OCI-LY3 (cell line): ENCODE measurements around the gene C21orf91.

ENCODE experiments used
- H2AFZ ChIP-seq: fragments of 200-600, 300-600 bp; shearing (Covaris generic); 2 replicates; pipeline ENCODE4 v1.6.0; 2014; ENCODE audit warnings: antibody characterized with exemption, low read depth, low read length
- H3K27ac ChIP-seq: fragments of 200-600, 300-600 bp; sonication (generic); 2 replicates; pipeline ENCODE4 v1.5.1; 2014; ENCODE audit warnings: mild to moderate bottlenecking, low read length, moderate library complexity, mixed read lengths
- H3K27me3 ChIP-seq: fragments of 200-600, 300-600 bp; sonication (generic); 2 replicates; pipeline ENCODE4 v1.6.1; 2014; ENCODE audit warnings: low read depth, low read length, mixed read lengths
- H3K36me3 ChIP-seq: fragments of 200-600, 300-600 bp; sonication (generic); replicated peaks from 2 replicates; pipeline ENCODE3; 2014; ENCODE audit warnings: low read depth, low read length, mixed read lengths
- H3K4me1 ChIP-seq: fragments of 300-600, 200-600 bp; sonication (generic); 2 replicates; pipeline ENCODE4 v1.6.1; 2014; ENCODE audit warnings: low read length, mixed read lengths
- H3K4me2 ChIP-seq: fragments of 200-600, 300-600 bp; sonication (generic); 2 replicates; pipeline ENCODE4 v1.6.1; 2014; ENCODE audit warnings: low read length, mixed read lengths
- H3K4me3 ChIP-seq: fragments of 300-600, 200-600 bp; sonication (generic); 2 replicates; pipeline ENCODE4 v1.5.1; 2014; ENCODE audit warnings: antibody characterized with exemption, mild to moderate bottlenecking, low read length, moderate library complexity
- H3K79me2 ChIP-seq: fragments of 300-600, 200-600 bp; shearing (Covaris generic); 2 replicates; pipeline ENCODE4 v1.6.1; 2014; ENCODE audit warnings: mild to moderate bottlenecking, low read length, mixed read lengths
- H3K9ac ChIP-seq: fragments of 300-600, 200-600 bp; shearing (Covaris generic); 2 replicates; pipeline ENCODE4 v1.6.0; 2014; ENCODE audit warnings: mild to moderate bottlenecking, low read length, moderate library complexity
- H3K9me3 ChIP-seq: fragments of 200-600, 300-600 bp; shearing (Covaris generic); 2 replicates; pipeline ENCODE4 v1.6.1; 2014; ENCODE audit warnings: low read length, mixed read lengths; ENCODE audit not compliant: insufficient read depth
- H4K20me1 ChIP-seq: fragments of 200-600, 300-600 bp; sonication (generic); 2 replicates; pipeline ENCODE4 v1.6.1; 2016; ENCODE audit warnings: low read length, mixed read lengths; ENCODE audit not compliant: insufficient read depth
- EZH2phosphoT487 ChIP-seq: fragments of 200-600 bp; shearing (Covaris generic); IDR thresholded peaks from 2 replicates; pipeline ENCODE4 v1.6.1; 2018; ENCODE audit warnings: antibody characterized with exemption, mixed run types, low read depth
- TF ChIP-seq, protein P1 (sequence below): fragments of 200-600, 300-600 bp; sonication (generic); IDR thresholded peaks from 2 replicates; pipeline ENCODE4 v1.5.1; 2014; ENCODE audit warnings: antibody characterized with exemption, low read length, low read depth

The C21orf91 gene

DNA sequence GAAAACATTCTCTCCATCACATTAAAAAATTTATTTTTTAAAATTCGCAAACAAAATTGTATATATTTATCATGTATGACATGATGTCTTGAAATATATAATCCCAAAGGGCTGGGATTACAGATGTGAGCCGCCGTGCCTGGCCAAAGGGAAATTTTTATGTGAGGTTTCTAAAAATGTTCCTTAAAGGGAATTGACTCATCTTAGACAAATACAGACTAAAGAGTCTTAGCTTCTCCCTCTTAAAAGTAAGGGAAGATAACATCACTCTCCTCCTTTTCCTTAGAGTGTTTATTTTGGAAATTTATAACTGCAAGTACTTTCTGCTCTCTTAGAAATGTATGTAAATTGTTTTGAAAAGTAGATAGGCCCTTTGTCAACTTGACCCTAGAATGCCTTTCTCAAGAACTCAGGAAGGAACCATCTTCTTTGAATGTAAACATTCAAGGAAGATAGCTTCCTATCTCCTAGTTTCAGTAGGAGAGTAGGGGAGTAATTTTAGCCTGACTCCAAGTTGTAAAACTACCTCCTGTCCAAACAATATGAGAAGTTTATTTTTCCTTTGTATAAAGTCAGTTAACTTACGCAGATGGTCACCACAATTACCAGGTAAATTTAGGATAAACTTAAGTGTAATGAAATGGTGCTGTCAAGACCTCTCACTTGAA, 59.5 kb downstream of the C21orf91 start:
- Histone ChIP-seq H3K9me3 (no peaks in the 10 kb centered on the region), H4K20me1 (no peaks in the 10 kb centered on the region), H3K27ac (no peak overlapping the region), H3K4me2 (no peak overlapping the region), H3K36me3 (no peaks in the 10 kb centered on the region), H3K4me1 (no peaks in the 10 kb centered on the region), H3K27me3 (no peaks in the 10 kb centered on the region), H3K79me2 (no peaks in the 10 kb centered on the region), H3K9ac (no peak overlapping the region), H3K4me3 (no peak overlapping the region), H2AFZ (no peak overlapping the region)
- TF ChIP-seq EZH2phosphoT487 = no peak
- TF ChIP-seq, protein P1, sequence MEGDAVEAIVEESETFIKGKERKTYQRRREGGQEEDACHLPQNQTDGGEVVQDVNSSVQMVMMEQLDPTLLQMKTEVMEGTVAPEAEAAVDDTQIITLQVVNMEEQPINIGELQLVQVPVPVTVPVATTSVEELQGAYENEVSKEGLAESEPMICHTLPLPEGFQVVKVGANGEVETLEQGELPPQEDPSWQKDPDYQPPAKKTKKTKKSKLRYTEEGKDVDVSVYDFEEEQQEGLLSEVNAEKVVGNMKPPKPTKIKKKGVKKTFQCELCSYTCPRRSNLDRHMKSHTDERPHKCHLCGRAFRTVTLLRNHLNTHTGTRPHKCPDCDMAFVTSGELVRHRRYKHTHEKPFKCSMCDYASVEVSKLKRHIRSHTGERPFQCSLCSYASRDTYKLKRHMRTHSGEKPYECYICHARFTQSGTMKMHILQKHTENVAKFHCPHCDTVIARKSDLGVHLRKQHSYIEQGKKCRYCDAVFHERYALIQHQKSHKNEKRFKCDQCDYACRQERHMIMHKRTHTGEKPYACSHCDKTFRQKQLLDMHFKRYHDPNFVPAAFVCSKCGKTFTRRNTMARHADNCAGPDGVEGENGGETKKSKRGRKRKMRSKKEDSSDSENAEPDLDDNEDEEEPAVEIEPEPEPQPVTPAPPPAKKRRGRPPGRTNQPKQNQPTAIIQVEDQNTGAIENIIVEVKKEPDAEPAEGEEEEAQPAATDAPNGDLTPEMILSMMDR = no peak

DNA sequence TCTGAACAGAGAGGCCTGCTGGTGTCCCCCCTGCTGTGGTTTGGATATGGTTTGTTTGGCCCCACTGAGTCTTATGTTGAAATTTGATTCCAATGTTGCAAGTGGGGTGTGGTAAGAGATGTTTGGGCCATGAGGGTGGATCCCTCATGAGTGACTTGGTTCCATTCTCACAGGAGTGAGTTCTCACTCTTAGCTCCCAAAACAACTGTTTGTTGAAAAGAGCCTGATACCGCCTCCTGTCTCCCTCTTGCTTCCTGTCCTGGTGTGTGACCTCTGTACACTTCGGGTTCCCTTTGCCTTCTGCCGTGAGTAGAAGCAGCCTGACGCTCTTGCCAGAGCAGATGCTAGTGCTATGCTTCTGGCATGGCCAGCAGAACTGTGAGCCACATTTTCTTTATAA, 60.5 kb downstream of the C21orf91 start:
- H3K27me3 ChIP-seq = no peaks in the 10 kb centered on the region
- no peak for TF ChIP-seq EZH2phosphoT487
- TF ChIP-seq, protein P1 = no peak
- H3K4me2 ChIP-seq = no peak overlapping the region

DNA sequence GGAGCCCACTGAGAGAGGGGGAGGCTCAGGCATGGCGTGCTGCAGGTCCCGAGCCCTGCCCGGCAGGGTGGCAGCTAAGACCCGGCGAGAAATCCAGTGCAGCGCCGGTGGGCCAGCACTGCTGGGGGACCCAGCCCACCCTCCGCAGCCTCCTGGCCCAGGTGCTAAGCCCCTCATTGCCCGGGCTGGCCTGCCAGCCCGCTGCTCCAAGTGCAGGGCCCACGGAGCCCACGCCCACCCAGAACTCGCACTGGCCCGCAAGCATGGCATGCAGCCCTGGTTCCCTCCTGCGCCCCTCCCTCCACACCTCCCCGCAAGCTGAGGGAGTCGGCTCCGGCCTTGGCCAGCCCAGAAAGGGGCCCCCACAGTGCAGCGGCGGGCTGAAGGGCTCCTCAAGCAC, 61.5 kb downstream of the C21orf91 start:
- Histone ChIP-seq H2AFZ (no peak overlapping the region), H4K20me1 (no peaks in the 10 kb centered on the region), H3K36me3 (no peaks in the 10 kb centered on the region), H3K4me2 (no peak overlapping the region), H3K9me3 (no peaks in the 10 kb centered on the region), H3K27me3 (no peaks in the 10 kb centered on the region), H3K4me1 (no peaks in the 10 kb centered on the region), H3K4me3 (no peak overlapping the region), H3K79me2 (no peaks in the 10 kb centered on the region), H3K27ac (no peak overlapping the region), H3K9ac (no peak overlapping the region)
- no peak for TF ChIP-seq EZH2phosphoT487
- TF ChIP-seq, protein P1 = no peak

More for the DNA sequence above, 60.5 kb downstream of the C21orf91 start:
- no peaks in the 10 kb centered on the region for H3K36me3 ChIP-seq
- H3K4me3 ChIP-seq = no peak overlapping the region
- H3K4me1 ChIP-seq = no peaks in the 10 kb centered on the region
- H3K9ac ChIP-seq = no peak overlapping the region
- no peaks in the 10 kb centered on the region for H3K9me3 ChIP-seq
- no peak overlapping the region for H3K27ac ChIP-seq
- no peak overlapping the region for H2AFZ ChIP-seq
- no peaks in the 10 kb centered on the region for H3K79me2 ChIP-seq
- H4K20me1 ChIP-seq = no peaks in the 10 kb centered on the region

DNA sequence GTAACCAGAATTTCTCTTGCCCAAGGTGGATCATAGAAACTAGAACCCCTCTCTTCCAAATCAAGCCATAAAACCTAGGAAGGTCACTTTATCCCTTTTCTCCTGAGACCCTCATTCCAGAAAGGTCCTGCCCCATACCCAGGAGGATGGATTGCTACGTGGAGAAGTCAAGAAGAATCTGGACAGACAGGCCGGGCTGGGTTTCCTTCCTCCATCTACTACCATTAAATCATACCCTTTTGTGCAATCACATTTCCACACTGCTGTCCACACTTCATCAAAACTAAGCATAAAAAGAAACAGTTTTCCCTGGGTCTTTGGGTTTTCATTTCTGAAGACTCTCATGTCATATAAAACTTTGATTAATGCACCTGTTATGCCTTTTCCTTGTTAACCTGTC, 65.4 kb downstream of the C21orf91 start:
- no peaks in the 10 kb centered on the region for H3K36me3 ChIP-seq
- no peaks in the 10 kb centered on the region for H3K79me2 ChIP-seq
- H3K9ac ChIP-seq = no peak overlapping the region
- H2AFZ ChIP-seq = no peak overlapping the region
- H4K20me1 ChIP-seq = no peaks in the 10 kb centered on the region
- no peaks in the 10 kb centered on the region for H3K27me3 ChIP-seq
- no peak overlapping the region for H3K4me2 ChIP-seq
- no peak overlapping the region for H3K27ac ChIP-seq
- no peaks in the 10 kb centered on the region for H3K4me1 ChIP-seq
- H3K4me3 ChIP-seq = no peak overlapping the region
- TF ChIP-seq EZH2phosphoT487 = no peak
- TF ChIP-seq, protein P1 = no peak
- no peaks in the 10 kb centered on the region for H3K9me3 ChIP-seq
